ENCODE results near the gene CHRND. TPM values are rescaled to one million over a fixed set of nuclear protein-coding genes. Genes with fewer than 3 reads are reported as not detected.

Gene CHRND
- total RNA-seq, 2 experiments from 2014 or later = not detected

GRCh38 chr2:232511336-232511890 is 14.5 kb upstream of the CHRND start:
- TF ChIP-seq EZH2phosphoT487 (IDR thresholded peaks at IDR 0.05; ENCODE audit: borderline replicate concordance, low read depth, low read length) (no peak), CTCF (conservative IDR thresholded peaks at IDR 0.05; ENCODE audit: low read length) (no peak)
- H3K9me2 ChIP-seq (ENCODE audit: insufficient read depth, low read length) = no peaks in the 10 kb centered on the region
- no peak overlapping the region for H2AFZ ChIP-seq (ENCODE audit: low read length)
- CTCF ChIA-PET (ENCODE audit: unreplicated experiment) = no interaction called here
- POLR2A ChIA-PET = no interaction called here
- intact Hi-C loops (cut with micrococcal nuclease; ENCODE audit: unreplicated experiment) = no loop called here
- no peaks in the 10 kb centered on the region for H3K79me2 ChIP-seq (ENCODE audit: insufficient read depth, low read depth, low read length)
- no TSS peak for BruUV-seq (replicated peaks)
- H3K36me3 ChIP-seq (ENCODE audit: insufficient read depth, low read length) = no peaks in the 10 kb centered on the region
- H3K27ac ChIP-seq (ENCODE audit: low read depth, low read length, poor library complexity, severe bottlenecking) = no peak overlapping the region
- no peak overlapping the region for H3K4me2 ChIP-seq (ENCODE audit: low read length)
- H3K4me3 ChIP-seq (ENCODE audit: low read depth, low read length, poor library complexity, severe bottlenecking) = no peak overlapping the region
- no peaks in the 10 kb centered on the region for H3K4me1 ChIP-seq (ENCODE audit: insufficient read depth, low read length, poor library complexity, severe bottlenecking)
- H4K20me1 ChIP-seq (ENCODE audit: insufficient read depth, low read length) = no peaks in the 10 kb centered on the region
- H3K9me3 ChIP-seq (ENCODE audit: low read length) = no peaks in the 10 kb centered on the region
- DNase-seq (ENCODE audit: low spot score) = no peak

- intact Hi-C loops (cut with micrococcal nuclease; ENCODE audit: unreplicated experiment) = no loop called here
- Histone ChIP-seq H2AFZ (ENCODE audit: low read length) (no peak overlapping the region), H3K4me1 (ENCODE audit: insufficient read depth, low read length, poor library complexity, severe bottlenecking) (no peaks in the 10 kb centered on the region), H3K27ac (ENCODE audit: low read depth, low read length, poor library complexity, severe bottlenecking) (no peak overlapping the region), H3K9me3 (ENCODE audit: low read length) (no peaks in the 10 kb centered on the region), H4K20me1 (ENCODE audit: insufficient read depth, low read length) (no peaks in the 10 kb centered on the region), H3K4me2 (ENCODE audit: low read length) (no peak overlapping the region), H3K9me2 (ENCODE audit: insufficient read depth, low read length) (no peaks in the 10 kb centered on the region), H3K79me2 (ENCODE audit: insufficient read depth, low read depth, low read length) (no peaks in the 10 kb centered on the region), H3K4me3 (ENCODE audit: low read depth, low read length, poor library complexity, severe bottlenecking) (no peak overlapping the region), H3K36me3 (ENCODE audit: insufficient read depth, low read length) (no peaks in the 10 kb centered on the region)
- CTCF ChIA-PET (ENCODE audit: unreplicated experiment) = interaction anchor here (0.6 kb wide), 1 partner anchor 73 kb away, joined by 4 read pairs; no protein-coding TSS in a partner anchor
- POLR2A ChIA-PET = no interaction called here
- BruUV-seq (replicated peaks) = no TSS peak
- no peak for DNase-seq (ENCODE audit: low spot score)
- TF ChIP-seq CTCF (conservative IDR thresholded peaks at IDR 0.05; ENCODE audit: low read length) (no peak), EZH2phosphoT487 (IDR thresholded peaks at IDR 0.05; ENCODE audit: borderline replicate concordance, low read depth, low read length) (no peak)
Observed at GRCh38 chr2:232512602-232513001, 13.4 kb upstream of the CHRND start.

GRCh38 chr2:232513353-232513752 is 12.6 kb upstream of the CHRND start:
- CTCF ChIA-PET (ENCODE audit: unreplicated experiment) = interaction anchor here (0.6 kb wide), 1 partner anchor 74 kb away, joined by 4 read pairs; no protein-coding TSS in a partner anchor
- intact Hi-C loops (cut with micrococcal nuclease; ENCODE audit: unreplicated experiment) = no loop called here

More at GRCh38 chr2:232513353-232513752, 12.6 kb upstream of the CHRND start:
- H3K79me2 ChIP-seq (ENCODE audit: insufficient read depth, low read depth, low read length) = no peaks in the 10 kb centered on the region
- H3K4me2 ChIP-seq (ENCODE audit: low read length) = no peak overlapping the region
- H4K20me1 ChIP-seq (ENCODE audit: insufficient read depth, low read length) = no peaks in the 10 kb centered on the region
- no peak for TF ChIP-seq EZH2phosphoT487 (IDR thresholded peaks at IDR 0.05; ENCODE audit: borderline replicate concordance, low read depth, low read length)
- TF ChIP-seq CTCF (conservative IDR thresholded peaks at IDR 0.05; ENCODE audit: low read length) = no peak
- no peaks in the 10 kb centered on the region for H3K9me3 ChIP-seq (ENCODE audit: low read length)
- POLR2A ChIA-PET = interaction anchor here (0.5 kb wide), 1 partner anchor 87 kb away, joined by 4 read pairs; no protein-coding TSS in a partner anchor
- no peak overlapping the region for H3K4me3 ChIP-seq (ENCODE audit: low read depth, low read length, poor library complexity, severe bottlenecking)
- H3K27ac ChIP-seq (ENCODE audit: low read depth, low read length, poor library complexity, severe bottlenecking) = no peak overlapping the region
- no peak overlapping the region for H2AFZ ChIP-seq (ENCODE audit: low read length)
- BruUV-seq (replicated peaks) = no TSS peak
- H3K9me2 ChIP-seq (ENCODE audit: insufficient read depth, low read length) = no peaks in the 10 kb centered on the region
- no peaks in the 10 kb centered on the region for H3K4me1 ChIP-seq (ENCODE audit: insufficient read depth, low read length, poor library complexity, severe bottlenecking)
- no peaks in the 10 kb centered on the region for H3K36me3 ChIP-seq (ENCODE audit: insufficient read depth, low read length)
- no peak for DNase-seq (ENCODE audit: low spot score)

All from OCI-LY7 (cell line).